H1 (cell line): ENCODE measurements around the gene ASXL3. TPM values are rescaled to one million over a fixed set of nuclear protein-coding genes. Genes with fewer than 3 reads are reported as not detected.

ENCODE experiments used
- CTCF ChIA-PET: fragments of 300-600 bp; sonication (Branson Sonifier 250); formaldehyde crosslinking; loops from one replicate; lab custom pipeline; 2021; ENCODE audit not compliant: partially characterized antibody; lab: Charles Lee
- POLR2A ChIA-PET: fragments of 300-600 bp; sonication (Branson Sonifier 250); formaldehyde crosslinking; loops from one replicate; lab custom pipeline; 2021; ENCODE audit warnings: inconsistent platforms; ENCODE audit not compliant: partially characterized antibody; lab: Charles Lee
- DNase-seq, 2 experiments: peaks; one replicate each; pipeline versions ENCODE4 v3.0.0 to v3.0.0-alpha.2; 2010 to 2022; ENCODE audit warnings: low spot score in 2 of 2, low read depth in 1 of 2, mixed read lengths in 1 of 2
- FAIRE-seq: peaks from 2 replicates; lab custom pipeline; 2011; peaks lifted over from hg19 to GRCh38; lab: Jason Lieb, UNC
- H2AFZ ChIP-seq: 2 replicates; pipeline ENCODE4 v1.8.1; 2012; ENCODE audit warnings: low read length, inconsistent platforms
- H2AK5ac ChIP-seq: 2 replicates; pipeline ENCODE4 v1.6.1; 2013; ENCODE audit warnings: low read depth, low read length
- H2BK120ac ChIP-seq: replicated peaks from 2 replicates; pipeline ENCODE3; 2013; ENCODE audit warnings: low read depth, low read length, inconsistent platforms
- H2BK12ac ChIP-seq: 2 replicates; pipeline ENCODE4 v1.6.1; 2013; ENCODE audit warnings: low read depth, low read length
- H2BK15ac ChIP-seq: 2 replicates; pipeline ENCODE4 v1.6.1; 2013; ENCODE audit warnings: low read length
- H2BK20ac ChIP-seq: 2 replicates; pipeline ENCODE4 v1.6.1; 2013; ENCODE audit warnings: low read length
- H2BK5ac ChIP-seq: 2 replicates; pipeline ENCODE4 v1.6.1; 2013; ENCODE audit warnings: low read depth, low read length
- H3K14ac ChIP-seq: 2 replicates; pipeline ENCODE4 v1.6.1; 2013; ENCODE audit warnings: inconsistent platforms; ENCODE audit not compliant: insufficient read length
- H3K18ac ChIP-seq: 2 replicates; pipeline ENCODE4 v1.6.1; 2013; ENCODE audit warnings: low read length; ENCODE audit errors: extremely low read depth
- H3K23ac ChIP-seq: 2 replicates; pipeline ENCODE4 v1.6.1; 2013; ENCODE audit warnings: inconsistent platforms; ENCODE audit not compliant: insufficient read length
- H3K23me2 ChIP-seq: 2 replicates; pipeline ENCODE4 v1.6.1; 2013; ENCODE audit warnings: low read depth, low read length
- H3K27ac ChIP-seq: 2 replicates; pipeline ENCODE4 v1.6.1; 2011; ENCODE audit warnings: low read depth, low read length, inconsistent platforms
- H3K27me3 ChIP-seq, 4 experiments: replicated peaks in 1 of 4; 1 replicate in 1 of 4; 2 replicates in 3 of 4; pipeline versions ENCODE4 v1.6.1 to v1.8.1; 2011 to 2013; ENCODE audit warnings: low read length in 3 of 4, mild to moderate bottlenecking in 3 of 4, inconsistent platforms in 2 of 4, mixed read lengths in 2 of 4, moderate library complexity in 1 of 4; ENCODE audit not compliant: control insufficient read depth in 3 of 4, insufficient read depth in 3 of 4; ENCODE audit errors: extremely low read depth in 1 of 4
- H3K36me3 ChIP-seq, 4 experiments: 2 replicates each; pipeline versions ENCODE4 v1.6.1 to v1.8.1; 2011 to 2013; ENCODE audit warnings: mild to moderate bottlenecking in 4 of 4, low read length in 3 of 4, moderate library complexity in 2 of 4, control low read depth in 1 of 4, inconsistent platforms in 1 of 4; ENCODE audit not compliant: insufficient read depth in 4 of 4, control insufficient read depth in 2 of 4
- H3K4ac ChIP-seq: replicated peaks from 2 replicates; pipeline ENCODE3; 2013; ENCODE audit warnings: low read length, low read depth, mixed read lengths, inconsistent platforms; ENCODE audit not compliant: insufficient read length
- H3K4me1 ChIP-seq, 4 experiments: replicated peaks in 1 of 4; 1 replicate in 1 of 4; 2 replicates in 3 of 4; pipeline versions ENCODE4 v1.6.1 to v1.8.1; 2011 to 2013; ENCODE audit warnings: low read length in 3 of 4, inconsistent platforms in 2 of 4, mixed read lengths in 1 of 4; ENCODE audit not compliant: insufficient read depth in 4 of 4, control insufficient read depth in 3 of 4
- H3K4me2 ChIP-seq, 2 experiments: 2 replicates each; pipeline versions ENCODE4 v1.6.1 to v1.8.1; 2011 to 2013; ENCODE audit warnings: low read depth in 2 of 2, low read length in 2 of 2, control low read depth in 1 of 2, inconsistent platforms in 1 of 2, mild to moderate bottlenecking in 1 of 2; ENCODE audit not compliant: insufficient read depth in 1 of 2
- H3K4me3 ChIP-seq, 4 experiments: fragments of 200-600, 300-600 bp in 1 of 4; sonication (generic), shearing (Covaris generic), sonication (Bioruptor Twin) in 1 of 4; 2 replicates each; pipeline versions ENCODE4 v1.5.1 to v1.8.1; 2011 to 2016; ENCODE audit warnings: low read length in 4 of 4, low read depth in 3 of 4, control low read depth in 2 of 4, inconsistent platforms in 2 of 4, mild to moderate bottlenecking in 2 of 4, mixed read lengths in 1 of 4, moderate library complexity in 1 of 4; ENCODE audit not compliant: insufficient read depth in 2 of 4; ENCODE audit errors: extremely low read depth in 1 of 4
- H3K56ac ChIP-seq: replicated peaks from 2 replicates; pipeline ENCODE3; 2013; ENCODE audit warnings: low read depth, mild to moderate bottlenecking, mixed read lengths, low read length, inconsistent platforms; ENCODE audit not compliant: insufficient read length
- H3K79me1 ChIP-seq: 2 replicates; pipeline ENCODE4 v1.6.1; 2013; ENCODE audit warnings: low read depth, low read length, control low read depth
- H3K79me2 ChIP-seq, 2 experiments: 2 replicates each; pipeline versions ENCODE4 v1.6.1 to v1.8.1; 2012 to 2013; ENCODE audit warnings: low read length in 2 of 2, mild to moderate bottlenecking in 2 of 2, inconsistent platforms in 1 of 2; ENCODE audit not compliant: insufficient read depth in 2 of 2, control insufficient read depth in 1 of 2
- H3K9ac ChIP-seq, 4 experiments: replicated peaks in 1 of 4; 1 replicate in 1 of 4; 2 replicates in 3 of 4; pipeline versions ENCODE4 v1.6.1 to v1.8.1; 2011 to 2013; ENCODE audit warnings: low read depth in 3 of 4, low read length in 3 of 4, control low read depth in 2 of 4, mild to moderate bottlenecking in 2 of 4, moderate library complexity in 2 of 4, inconsistent platforms in 1 of 4; ENCODE audit errors: extremely low read depth in 1 of 4
- H3K9me3 ChIP-seq, 2 experiments: 2 replicates each; pipeline versions ENCODE4 v1.6.1 to v1.8.1; 2012 to 2013; ENCODE audit warnings: mild to moderate bottlenecking in 2 of 2, moderate library complexity in 2 of 2, control low read depth in 1 of 2, inconsistent platforms in 1 of 2, low read depth in 1 of 2, low read length in 1 of 2, mixed read lengths in 1 of 2; ENCODE audit not compliant: insufficient read depth in 2 of 2
- H4K20me1 ChIP-seq, 2 experiments: replicated peaks in 1 of 2; 2 replicates each; pipeline versions ENCODE3 to v1.8.1; 2011 to 2013; ENCODE audit warnings: inconsistent platforms in 2 of 2, low read length in 2 of 2, mild to moderate bottlenecking in 1 of 2; ENCODE audit not compliant: insufficient read depth in 2 of 2, control insufficient read depth in 1 of 2
- H4K5ac ChIP-seq: 2 replicates; pipeline ENCODE4 v1.6.1; 2013; ENCODE audit warnings: low read length, low read depth, mixed read lengths, inconsistent platforms; ENCODE audit not compliant: insufficient read length
- H4K8ac ChIP-seq: 2 replicates; pipeline ENCODE4 v1.8.0; 2013; ENCODE audit warnings: mild to moderate bottlenecking, moderate library complexity, low read length, inconsistent platforms; ENCODE audit not compliant: insufficient read depth; ENCODE audit errors: extremely low read depth
- H4K91ac ChIP-seq: replicated peaks from 2 replicates; pipeline ENCODE3; 2013; ENCODE audit warnings: low read length, mixed read lengths, inconsistent platforms; ENCODE audit not compliant: insufficient read length
- CTCF ChIP-seq, 3 experiments: IDR thresholded peaks; 1 replicate in 2 of 3; 2 replicates in 1 of 3; pipeline versions ENCODE4 v1.5.1 to v1.6.1; 2011; ENCODE audit warnings: low read length in 3 of 3, mild to moderate bottlenecking in 3 of 3, inconsistent platforms in 2 of 3, low read depth in 1 of 3, moderate library complexity in 1 of 3; ENCODE audit not compliant: insufficient read depth in 1 of 3; ENCODE audit errors: control extremely low read depth in 1 of 3
- MAFK ChIP-seq: IDR thresholded peaks from 2 replicates; pipeline ENCODE4 v1.6.1; 2012; ENCODE audit warnings: low read depth, mild to moderate bottlenecking, improper control_type of control experiment, low read length
- polyA plus RNA-seq, 7 experiments: library from polyadenylated mRNA; depleted of rRNA in 3 of 7; stranded (reverse) in 5 of 7; unstranded in 2 of 7; fragments of >200 nt in 5 of 7; fragments of 200-250 nt in 2 of 7; gene quantifications; 1 replicate in 5 of 7; 2 replicates in 1 of 7; 4 replicates in 1 of 7; pipeline versions ENCODE4 v1.2.1 to v1.2.3, GENCODE V29; 2011 to 2013; ENCODE audit warnings: missing spikeins in 2 of 7, mixed read lengths in 2 of 7
- total RNA-seq: library from RNA; stranded (reverse); fragmentation: NEBNext Ultra II Directional; extraction: Animal tissue kit (Norgen Biotek cat#: 25700); gene quantifications from 2 replicates; pipeline ENCODE4 v1.2.1, GENCODE V29; 2021

ASXL3 gene
- total and polyA plus RNA-seq, 2 of the 8 experiments (the other 6 are each of a cell fraction or from before 2014, with no cell fraction given) = 0.08 to 1.3 TPM

- Histone ChIP-seq H3K36me3 (no peaks in the 10 kb centered on the region), H3K23me2 (no peaks in the 10 kb centered on the region), H3K4me2 (no peak overlapping the region), H3K27me3 (no peaks in the 10 kb centered on the region), H3K56ac (no peak overlapping the region), H3K23ac (no peak overlapping the region), H2BK120ac (no peak overlapping the region), H2BK15ac (no peak overlapping the region), H3K79me2 (no peaks in the 10 kb centered on the region), H4K5ac (no peak overlapping the region), H3K9me3 (no peaks in the 10 kb centered on the region), H3K4ac (no peak overlapping the region), H2BK12ac (no peak overlapping the region), H4K20me1 (no peaks in the 10 kb centered on the region), H3K4me3 (no peak overlapping the region), H3K79me1 (no peaks in the 10 kb centered on the region), H2BK5ac (no peak overlapping the region), H4K8ac (no peak overlapping the region), H3K18ac (no peak overlapping the region), H3K9ac (peak overlapping the region in 1 of 4 experiments; percentile 34; a peak in 1 of 7 replicates), H2AFZ (no peak overlapping the region), H3K4me1 (peaks cover 0 to 3% (median under 1%) of the 10 kb centered on the region in 4 experiments; a peak in 2 of 7 replicates), H3K14ac (no peak overlapping the region), H2AK5ac (no peak overlapping the region), H3K27ac (no peak overlapping the region), H2BK20ac (no peak overlapping the region), H4K91ac (no peak overlapping the region)
- TF ChIP-seq MAFK (peak; percentile 40), CTCF (IDR thresholded peaks at IDR 0.05; ENCODE audit: control extremely low read depth in 1 of 3, insufficient read depth in 1 of 3, low read depth in 1 of 3, low read length in 3 of 3) (no peak)
- FAIRE-seq = no peak
- ChIA-PET CTCF (interaction anchor here (1.6 kb wide), 1 partner anchor 8 kb away, joined by 6 read pairs; no protein-coding TSS in a partner anchor), POLR2A (no interaction called here)
- no peak for DNase-seq
These were observed 87.6 kb downstream of the ASXL3 start for GRCh38 chr18:33665641-33666040.
